Liver (tissue), 9 donors: ENCODE measurements around the gene ANKRD28. TPM values are rescaled to one million over a fixed set of nuclear protein-coding genes. Genes with fewer than 3 reads are reported as not detected.

Source experiments
- DNase-seq: peaks from one replicate; pipeline ENCODE4 v3.0.0-alpha.2; 2017; ENCODE audit warnings: low spot score
- H3K27ac ChIP-seq, 2 donors: one replicate each; pipeline ENCODE4 v1.7.0; 2013; ENCODE audit warnings: inconsistent platforms in 2 of 2, low read length in 2 of 2, control low read depth in 1 of 2, low read depth in 1 of 2, mild to moderate bottlenecking in 1 of 2
- H3K27me3 ChIP-seq, 4 donors: one replicate each; pipeline versions ENCODE4 v1.6.1 to v1.7.0; 2013; ENCODE audit warnings: low read length in 3 of 4, inconsistent platforms in 1 of 4, mild to moderate bottlenecking in 1 of 4, moderate library complexity in 1 of 4; ENCODE audit not compliant: control insufficient read depth in 4 of 4, insufficient read depth in 4 of 4
- H3K36me3 ChIP-seq, 4 donors: one replicate each; pipeline versions ENCODE4 v1.6.1 to v1.7.0; 2013; ENCODE audit warnings: low read length in 3 of 4, mild to moderate bottlenecking in 3 of 4, low read depth in 1 of 4, moderate library complexity in 1 of 4; ENCODE audit not compliant: control insufficient read depth in 4 of 4, insufficient read depth in 3 of 4
- H3K4me1 ChIP-seq, 4 donors: one replicate each; pipeline versions ENCODE4 v1.6.1 to v1.7.0; 2013; ENCODE audit warnings: low read length in 3 of 4, mild to moderate bottlenecking in 3 of 4, moderate library complexity in 1 of 4; ENCODE audit not compliant: control insufficient read depth in 4 of 4, insufficient read depth in 4 of 4
- H3K4me3 ChIP-seq, 3 donors: one replicate each; pipeline versions ENCODE4 v1.6.1 to v1.7.0; 2013; ENCODE audit warnings: low read length in 3 of 3, control low read depth in 1 of 3, low read depth in 1 of 3, mild to moderate bottlenecking in 1 of 3
- H3K9ac ChIP-seq, 2 donors: one replicate each; pipeline ENCODE4 v1.7.0; 2013; ENCODE audit warnings: low read length in 2 of 2, mild to moderate bottlenecking in 2 of 2, moderate library complexity in 2 of 2, control low read depth in 1 of 2, low read depth in 1 of 2
- H3K9me3 ChIP-seq, 4 donors: one replicate each; pipeline versions ENCODE4 v1.6.1 to v1.7.0; 2013; ENCODE audit warnings: low read length in 3 of 4; ENCODE audit not compliant: control insufficient read depth in 4 of 4
- EGR1 ChIP-seq, 2 donors: IDR thresholded peaks; 2 replicates each; pipeline ENCODE4 v1.6.1; 2016 to 2018; ENCODE audit warnings: antibody characterized with exemption in 2 of 2, low read depth in 2 of 2
- FOXA1 ChIP-seq: IDR thresholded peaks from 2 replicates; pipeline ENCODE4 v1.6.1; 2016; ENCODE audit warnings: antibody characterized with exemption
- FOXA2 ChIP-seq: IDR thresholded peaks from 2 replicates; pipeline ENCODE4 v1.6.1; 2016; ENCODE audit warnings: antibody characterized with exemption
- GABPA ChIP-seq, 2 donors: IDR thresholded peaks in 1 of 2; conservative IDR thresholded peaks in 1 of 2; 2 replicates each; pipeline ENCODE4 v1.6.1; 2016; ENCODE audit warnings: antibody characterized with exemption in 2 of 2, mild to moderate bottlenecking in 1 of 2, moderate library complexity in 1 of 2
- HNF4A ChIP-seq, 2 donors: conservative IDR thresholded peaks; 2 replicates each; pipeline ENCODE4 v1.6.1; 2016; ENCODE audit warnings: antibody characterized with exemption in 2 of 2, mild to moderate bottlenecking in 2 of 2
- HNF4G ChIP-seq: IDR thresholded peaks from 2 replicates; pipeline ENCODE4 v1.6.1; 2016; ENCODE audit warnings: antibody characterized with exemption
- JUND ChIP-seq, 2 donors: IDR thresholded peaks; 2 replicates each; pipeline ENCODE4 v1.6.1; 2016; ENCODE audit warnings: antibody characterized with exemption in 2 of 2
- MAX ChIP-seq: IDR thresholded peaks from 2 replicates; pipeline ENCODE4 v1.6.1; 2016; ENCODE audit warnings: antibody characterized with exemption
- NR2F2 ChIP-seq: IDR thresholded peaks from 2 replicates; pipeline ENCODE4 v1.6.1; 2016; ENCODE audit warnings: antibody characterized with exemption
- RAD21 ChIP-seq, 2 donors: IDR thresholded peaks; 2 replicates each; pipeline ENCODE4 v1.6.1; 2016; ENCODE audit warnings: antibody characterized with exemption in 2 of 2, mild to moderate bottlenecking in 2 of 2
- RXRA ChIP-seq, 2 donors: IDR thresholded peaks; 2 replicates each; pipeline ENCODE4 v1.6.1; 2017 to 2018; ENCODE audit warnings: antibody characterized with exemption in 2 of 2, mild to moderate bottlenecking in 1 of 2
- SP1 ChIP-seq: IDR thresholded peaks from 2 replicates; pipeline ENCODE4 v1.6.1; 2018; ENCODE audit warnings: antibody characterized with exemption, mild to moderate bottlenecking
- TAF1 ChIP-seq: conservative IDR thresholded peaks from 2 replicates; pipeline ENCODE4 v1.6.1; 2016; ENCODE audit warnings: antibody characterized with exemption, mild to moderate bottlenecking
- YY1 ChIP-seq: IDR thresholded peaks from 2 replicates; pipeline ENCODE4 v1.6.1; 2016; ENCODE audit warnings: antibody characterized with exemption, mild to moderate bottlenecking
- WGBS: extraction: QIAGEN DNeasy Blood & Tissue Kit; methylation state at CpG from one replicate; pipeline ENCODE4 v1.1.7; 2013; 5-methylcytosine and 5-hydroxymethylcytosine counted together
- polyA plus RNA-seq, 2 donors: library from polyadenylated mRNA; stranded (reverse) in 1 of 2; unstranded in 1 of 2; fragments of 200-250 nt in 1 of 2; fragments of >200 nt in 1 of 2; fragmentation: Nextera tagmentation in 1 of 2; extraction: Ambion mirVana in 1 of 2; gene quantifications; one replicate each; pipeline versions ENCODE4 v1.2.1 to v1.2.3, GENCODE V29; 2013 to 2015
- total RNA-seq, 2 donors: library from RNA; depleted of rRNA; stranded (reverse); fragments of >200 nt; gene quantifications; one replicate each; pipeline ENCODE4 v1.2.3, GENCODE V29; 2014
- TF ChIP-seq, protein P1 (sequence below): fragments of 150-350 bp; IDR thresholded peaks from 2 replicates; pipeline ENCODE4 v1.5.1; 2017; ENCODE audit warnings: improper control_type of control experiment, low read depth, low read length; ENCODE audit not compliant: missing input control
- TF ChIP-seq, protein P2 (sequence below): IDR thresholded peaks from 2 replicates; pipeline ENCODE4 v1.6.1; 2016; ENCODE audit warnings: antibody characterized with exemption, mild to moderate bottlenecking
- TF ChIP-seq, protein P3 (sequence below): IDR thresholded peaks from 2 replicates; pipeline ENCODE4 v1.6.1; 2016; ENCODE audit warnings: antibody characterized with exemption
- donor health status: healthy.
- donor health status: healthy.
- donor health status: healthy.
- donor health status: healthy.
- donor health status: healthy.

Gene ANKRD28
- total and polyA plus RNA-seq, 4 donors, result 9.2 to 39.1 (median 16.8) TPM

DNA sequence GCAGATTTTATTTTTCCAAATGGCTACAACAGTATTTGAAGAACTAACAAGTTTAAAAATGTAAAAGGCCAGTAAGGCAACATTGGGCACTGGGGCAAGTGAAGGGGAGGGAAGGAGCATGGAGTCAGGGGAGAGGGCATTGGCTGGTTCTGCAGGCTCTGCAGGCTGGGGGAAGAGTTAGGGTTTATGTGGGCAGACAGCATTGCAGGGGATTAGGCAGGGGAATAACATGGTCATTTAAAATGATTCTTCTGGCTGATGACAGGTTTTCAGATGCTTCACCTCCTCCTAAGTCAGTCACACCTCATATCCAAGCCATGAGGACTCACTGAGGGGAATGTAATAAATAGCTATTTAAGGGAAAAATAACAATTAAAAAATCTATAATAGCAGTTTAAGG lies 143.7 kb downstream of the ANKRD28 start:
- no peak for TF ChIP-seq EGR1 (IDR thresholded peaks at IDR 0.05; ENCODE audit: low read depth in 2 of 2)
- TF ChIP-seq, protein P1, sequence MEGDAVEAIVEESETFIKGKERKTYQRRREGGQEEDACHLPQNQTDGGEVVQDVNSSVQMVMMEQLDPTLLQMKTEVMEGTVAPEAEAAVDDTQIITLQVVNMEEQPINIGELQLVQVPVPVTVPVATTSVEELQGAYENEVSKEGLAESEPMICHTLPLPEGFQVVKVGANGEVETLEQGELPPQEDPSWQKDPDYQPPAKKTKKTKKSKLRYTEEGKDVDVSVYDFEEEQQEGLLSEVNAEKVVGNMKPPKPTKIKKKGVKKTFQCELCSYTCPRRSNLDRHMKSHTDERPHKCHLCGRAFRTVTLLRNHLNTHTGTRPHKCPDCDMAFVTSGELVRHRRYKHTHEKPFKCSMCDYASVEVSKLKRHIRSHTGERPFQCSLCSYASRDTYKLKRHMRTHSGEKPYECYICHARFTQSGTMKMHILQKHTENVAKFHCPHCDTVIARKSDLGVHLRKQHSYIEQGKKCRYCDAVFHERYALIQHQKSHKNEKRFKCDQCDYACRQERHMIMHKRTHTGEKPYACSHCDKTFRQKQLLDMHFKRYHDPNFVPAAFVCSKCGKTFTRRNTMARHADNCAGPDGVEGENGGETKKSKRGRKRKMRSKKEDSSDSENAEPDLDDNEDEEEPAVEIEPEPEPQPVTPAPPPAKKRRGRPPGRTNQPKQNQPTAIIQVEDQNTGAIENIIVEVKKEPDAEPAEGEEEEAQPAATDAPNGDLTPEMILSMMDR, result no peak
- no peak for TF ChIP-seq FOXA2
- no peak for TF ChIP-seq MAX
- no peak for TF ChIP-seq RXRA (IDR thresholded peaks at IDR 0.05)
- TF ChIP-seq SP1, result no peak
- TF ChIP-seq, protein P2, sequence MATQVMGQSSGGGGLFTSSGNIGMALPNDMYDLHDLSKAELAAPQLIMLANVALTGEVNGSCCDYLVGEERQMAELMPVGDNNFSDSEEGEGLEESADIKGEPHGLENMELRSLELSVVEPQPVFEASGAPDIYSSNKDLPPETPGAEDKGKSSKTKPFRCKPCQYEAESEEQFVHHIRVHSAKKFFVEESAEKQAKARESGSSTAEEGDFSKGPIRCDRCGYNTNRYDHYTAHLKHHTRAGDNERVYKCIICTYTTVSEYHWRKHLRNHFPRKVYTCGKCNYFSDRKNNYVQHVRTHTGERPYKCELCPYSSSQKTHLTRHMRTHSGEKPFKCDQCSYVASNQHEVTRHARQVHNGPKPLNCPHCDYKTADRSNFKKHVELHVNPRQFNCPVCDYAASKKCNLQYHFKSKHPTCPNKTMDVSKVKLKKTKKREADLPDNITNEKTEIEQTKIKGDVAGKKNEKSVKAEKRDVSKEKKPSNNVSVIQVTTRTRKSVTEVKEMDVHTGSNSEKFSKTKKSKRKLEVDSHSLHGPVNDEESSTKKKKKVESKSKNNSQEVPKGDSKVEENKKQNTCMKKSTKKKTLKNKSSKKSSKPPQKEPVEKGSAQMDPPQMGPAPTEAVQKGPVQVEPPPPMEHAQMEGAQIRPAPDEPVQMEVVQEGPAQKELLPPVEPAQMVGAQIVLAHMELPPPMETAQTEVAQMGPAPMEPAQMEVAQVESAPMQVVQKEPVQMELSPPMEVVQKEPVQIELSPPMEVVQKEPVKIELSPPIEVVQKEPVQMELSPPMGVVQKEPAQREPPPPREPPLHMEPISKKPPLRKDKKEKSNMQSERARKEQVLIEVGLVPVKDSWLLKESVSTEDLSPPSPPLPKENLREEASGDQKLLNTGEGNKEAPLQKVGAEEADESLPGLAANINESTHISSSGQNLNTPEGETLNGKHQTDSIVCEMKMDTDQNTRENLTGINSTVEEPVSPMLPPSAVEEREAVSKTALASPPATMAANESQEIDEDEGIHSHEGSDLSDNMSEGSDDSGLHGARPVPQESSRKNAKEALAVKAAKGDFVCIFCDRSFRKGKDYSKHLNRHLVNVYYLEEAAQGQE, result no peak
- TF ChIP-seq FOXA1, result no peak
- TF ChIP-seq, protein P3, sequence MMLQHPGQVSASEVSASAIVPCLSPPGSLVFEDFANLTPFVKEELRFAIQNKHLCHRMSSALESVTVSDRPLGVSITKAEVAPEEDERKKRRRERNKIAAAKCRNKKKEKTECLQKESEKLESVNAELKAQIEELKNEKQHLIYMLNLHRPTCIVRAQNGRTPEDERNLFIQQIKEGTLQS, result no peak
- TF ChIP-seq JUND (IDR thresholded peaks at IDR 0.05), result no peak
- no peak for TF ChIP-seq YY1
- no peak for TF ChIP-seq HNF4G
- peaks cover 4 to 16% (median 8%) of the 10 kb centered on the region in 4 donors for H3K9me3 ChIP-seq
- no peak overlapping the region for H3K9ac ChIP-seq
- H3K27me3 ChIP-seq, result no peaks in the 10 kb centered on the region
- H3K36me3 ChIP-seq, result no peaks in the 10 kb centered on the region
- H3K4me1 ChIP-seq, result no peaks in the 10 kb centered on the region
- DNase-seq, result no peak
- H3K27ac ChIP-seq, result no peak overlapping the region
- H3K4me3 ChIP-seq, result no peak overlapping the region

GRCh38 chr3:15653321-15653720 lies 144.5 kb downstream of the ANKRD28 start:
- H3K36me3 ChIP-seq, result no peaks in the 10 kb centered on the region

More at GRCh38 chr3:15653321-15653720, 144.5 kb downstream of the ANKRD28 start:
- peaks cover 4 to 16% (median 8%) of the 10 kb centered on the region in 4 donors for H3K9me3 ChIP-seq
- TF ChIP-seq MAX, result no peak
- TF ChIP-seq TAF1, result no peak
- no peak for TF ChIP-seq YY1
- TF ChIP-seq EGR1 (IDR thresholded peaks at IDR 0.05; ENCODE audit: low read depth in 2 of 2), result no peak
- TF ChIP-seq NR2F2, result no peak
- no peak for TF ChIP-seq GABPA (IDR thresholded peaks at IDR 0.05 in 1 of 2, conservative IDR thresholded peaks at IDR 0.05 in 1 of 2)
- TF ChIP-seq RXRA (IDR thresholded peaks at IDR 0.05), result no peak
- TF ChIP-seq RAD21 (IDR thresholded peaks at IDR 0.05), result no peak
- TF ChIP-seq HNF4A (conservative IDR thresholded peaks at IDR 0.05), result no peak
- H3K4me3 ChIP-seq, result no peak overlapping the region
- no peaks in the 10 kb centered on the region for H3K27me3 ChIP-seq
- H3K9ac ChIP-seq, result no peak overlapping the region
- H3K27ac ChIP-seq, result no peak overlapping the region
- 96% methylated on average over 3 of the region's 3 CpGs for WGBS
- no peaks in the 10 kb centered on the region for H3K4me1 ChIP-seq
- no peak for DNase-seq
